Body of pancreas (tissue), 4 donors: ENCODE data around the gene NXPE1.

ENCODE experiments used
- CTCF ChIP-seq, 7 experiments: fragments of 450-650 bp in 4 of 7; fragments of 200-600 bp in 3 of 7; sonication (generic) in 3 of 7; IDR thresholded peaks; one replicate each; pipeline ENCODE4 v1.5.1; 2016 to 2019; ENCODE audit warnings: antibody characterized with exemption in 7 of 7
- POLR2A ChIP-seq, 3 donors: fragments of 450-650 bp; IDR thresholded peaks; one replicate each; pipeline ENCODE4 v1.6.1; 2016; ENCODE audit warnings: antibody characterized with exemption in 3 of 3, mild to moderate bottlenecking in 2 of 3

- no peak for TF ChIP-seq CTCF (IDR thresholded peaks at IDR 0.05)
- TF ChIP-seq POLR2A (IDR thresholded peaks at IDR 0.05): no peak
Observed at GRCh38 chr11:114522818-114523217, 36.9 kb downstream of the NXPE1 start.
